GM12878 (cell line): ENCODE results near the gene PHC1.

Source experiments
- ATF7 ChIP-seq: fragments of 450-650 bp; IDR thresholded peaks from 2 replicates; pipeline ENCODE4 v1.6.1; 2016; ENCODE audit warnings: low read depth, mild to moderate bottlenecking
- CREM ChIP-seq: IDR thresholded peaks from 2 replicates; pipeline ENCODE4 v1.6.1; 2014; ENCODE audit warnings: antibody characterized with exemption, low read depth
- DPF2 ChIP-seq: fragments of 450-650 bp; IDR thresholded peaks from 2 replicates; pipeline ENCODE4 v1.6.1; 2017; ENCODE audit warnings: mild to moderate bottlenecking
- EP300 ChIP-seq, 2 experiments: fragments of 150-350 bp in 1 of 2; IDR thresholded peaks; 2 replicates each; pipeline ENCODE4 v1.6.1; 2011 to 2012; ENCODE audit warnings: low read depth in 2 of 2, low read length in 2 of 2, borderline replicate concordance in 1 of 2, improper control_type of control experiment in 1 of 2, inconsistent platforms in 1 of 2; ENCODE audit not compliant: control insufficient read depth in 1 of 2
- POLR2A ChIP-seq: IDR thresholded peaks from 2 replicates; pipeline ENCODE4 v1.6.1; 2011; ENCODE audit warnings: low read depth, mild to moderate bottlenecking, low read length
- POU2F2 ChIP-seq: IDR thresholded peaks from 3 replicates; pipeline ENCODE4 v1.6.1; 2011; ENCODE audit warnings: low read depth, mild to moderate bottlenecking, low read length, borderline replicate concordance
- RFX5 ChIP-seq: IDR thresholded peaks from 2 replicates; pipeline ENCODE4 v1.6.1; 2011; ENCODE audit warnings: low read depth, low read length, improper control_type of control experiment
- SP1 ChIP-seq: IDR thresholded peaks from one replicate; pipeline ENCODE4 v1.6.1; 2011; ENCODE audit warnings: low read depth, low read length
- SUZ12 ChIP-seq: fragments of 200-600 bp; sonication (generic); IDR thresholded peaks from one replicate; pipeline ENCODE4 v1.6.1; 2018; ENCODE audit warnings: antibody characterized with exemption, mild to moderate bottlenecking; ENCODE audit not compliant: unreplicated experiment
- TF ChIP-seq, protein P1 (sequence below): IDR thresholded peaks from 2 replicates; pipeline ENCODE4 v1.6.1; 2011; ENCODE audit warnings: borderline replicate concordance, low read depth, mild to moderate bottlenecking, moderate library complexity, mixed read lengths, low read length; ENCODE audit not compliant: insufficient read depth; ENCODE audit errors: extremely low read length
- TF ChIP-seq, protein P2 (sequence below): IDR thresholded peaks from 2 replicates; pipeline ENCODE4 v1.6.1; 2012; ENCODE audit warnings: mild to moderate bottlenecking, low read depth, low read length
- TF ChIP-seq, protein P3 (sequence below), 3 experiments: IDR thresholded peaks in 2 of 3; conservative IDR thresholded peaks in 1 of 3; 2 replicates each; pipeline ENCODE4 v1.5.1; 2011; ENCODE audit warnings: low read depth in 3 of 3, low read length in 3 of 3, mild to moderate bottlenecking in 3 of 3, control low read depth in 2 of 3, moderate library complexity in 2 of 3, inconsistent platforms in 1 of 3, mixed read lengths in 1 of 3; ENCODE audit not compliant: control insufficient read depth in 2 of 3, insufficient read depth in 1 of 3; ENCODE audit errors: extremely low read depth in 1 of 3
- TF ChIP-seq, protein P4 (sequence below): fragments of 450-650 bp; IDR thresholded peaks from 2 replicates; pipeline ENCODE4 v1.6.1; 2017; ENCODE audit warnings: borderline replicate concordance
- TF ChIP-seq, protein P5 (sequence below): fragments of 450-650 bp; IDR thresholded peaks from 2 replicates; pipeline ENCODE4 v1.6.1; 2016; ENCODE audit warnings: mild to moderate bottlenecking

DNA sequence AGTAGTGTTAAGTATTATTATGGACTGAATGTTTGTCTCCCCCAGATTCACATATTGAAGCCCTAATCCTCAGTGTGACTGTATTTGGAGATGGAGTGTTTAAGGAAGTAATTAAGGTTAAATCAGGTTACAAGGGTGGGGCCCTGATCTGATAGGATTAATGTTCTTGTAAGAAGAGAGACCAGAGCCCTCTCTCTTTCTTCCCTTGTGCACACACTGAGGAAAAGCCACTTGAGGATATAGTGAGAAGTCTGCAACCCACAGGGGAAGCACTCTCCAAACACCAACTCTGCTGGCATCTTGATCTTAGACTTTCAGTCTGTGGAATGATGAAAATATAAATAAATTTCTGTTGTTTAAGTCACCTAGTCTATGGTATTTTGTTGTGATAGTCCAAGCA, 72.9 kb downstream of the PHC1 start:
- TF ChIP-seq CREM (no peak), POLR2A (no peak), SP1 (no peak), RFX5 (no peak), DPF2 (no peak), POU2F2 (no peak), EP300 (IDR thresholded peaks at IDR 0.05; ENCODE audit: borderline replicate concordance in 1 of 2, control insufficient read depth in 1 of 2, low read depth in 2 of 2, low read length in 2 of 2) (no peak), SUZ12 (no peak), ATF7 (no peak)
- TF ChIP-seq, protein P1, sequence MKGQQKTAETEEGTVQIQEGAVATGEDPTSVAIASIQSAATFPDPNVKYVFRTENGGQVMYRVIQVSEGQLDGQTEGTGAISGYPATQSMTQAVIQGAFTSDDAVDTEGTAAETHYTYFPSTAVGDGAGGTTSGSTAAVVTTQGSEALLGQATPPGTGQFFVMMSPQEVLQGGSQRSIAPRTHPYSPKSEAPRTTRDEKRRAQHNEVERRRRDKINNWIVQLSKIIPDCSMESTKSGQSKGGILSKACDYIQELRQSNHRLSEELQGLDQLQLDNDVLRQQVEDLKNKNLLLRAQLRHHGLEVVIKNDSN = no peak
- TF ChIP-seq, protein P2, sequence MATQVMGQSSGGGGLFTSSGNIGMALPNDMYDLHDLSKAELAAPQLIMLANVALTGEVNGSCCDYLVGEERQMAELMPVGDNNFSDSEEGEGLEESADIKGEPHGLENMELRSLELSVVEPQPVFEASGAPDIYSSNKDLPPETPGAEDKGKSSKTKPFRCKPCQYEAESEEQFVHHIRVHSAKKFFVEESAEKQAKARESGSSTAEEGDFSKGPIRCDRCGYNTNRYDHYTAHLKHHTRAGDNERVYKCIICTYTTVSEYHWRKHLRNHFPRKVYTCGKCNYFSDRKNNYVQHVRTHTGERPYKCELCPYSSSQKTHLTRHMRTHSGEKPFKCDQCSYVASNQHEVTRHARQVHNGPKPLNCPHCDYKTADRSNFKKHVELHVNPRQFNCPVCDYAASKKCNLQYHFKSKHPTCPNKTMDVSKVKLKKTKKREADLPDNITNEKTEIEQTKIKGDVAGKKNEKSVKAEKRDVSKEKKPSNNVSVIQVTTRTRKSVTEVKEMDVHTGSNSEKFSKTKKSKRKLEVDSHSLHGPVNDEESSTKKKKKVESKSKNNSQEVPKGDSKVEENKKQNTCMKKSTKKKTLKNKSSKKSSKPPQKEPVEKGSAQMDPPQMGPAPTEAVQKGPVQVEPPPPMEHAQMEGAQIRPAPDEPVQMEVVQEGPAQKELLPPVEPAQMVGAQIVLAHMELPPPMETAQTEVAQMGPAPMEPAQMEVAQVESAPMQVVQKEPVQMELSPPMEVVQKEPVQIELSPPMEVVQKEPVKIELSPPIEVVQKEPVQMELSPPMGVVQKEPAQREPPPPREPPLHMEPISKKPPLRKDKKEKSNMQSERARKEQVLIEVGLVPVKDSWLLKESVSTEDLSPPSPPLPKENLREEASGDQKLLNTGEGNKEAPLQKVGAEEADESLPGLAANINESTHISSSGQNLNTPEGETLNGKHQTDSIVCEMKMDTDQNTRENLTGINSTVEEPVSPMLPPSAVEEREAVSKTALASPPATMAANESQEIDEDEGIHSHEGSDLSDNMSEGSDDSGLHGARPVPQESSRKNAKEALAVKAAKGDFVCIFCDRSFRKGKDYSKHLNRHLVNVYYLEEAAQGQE = no peak
- TF ChIP-seq, protein P3, sequence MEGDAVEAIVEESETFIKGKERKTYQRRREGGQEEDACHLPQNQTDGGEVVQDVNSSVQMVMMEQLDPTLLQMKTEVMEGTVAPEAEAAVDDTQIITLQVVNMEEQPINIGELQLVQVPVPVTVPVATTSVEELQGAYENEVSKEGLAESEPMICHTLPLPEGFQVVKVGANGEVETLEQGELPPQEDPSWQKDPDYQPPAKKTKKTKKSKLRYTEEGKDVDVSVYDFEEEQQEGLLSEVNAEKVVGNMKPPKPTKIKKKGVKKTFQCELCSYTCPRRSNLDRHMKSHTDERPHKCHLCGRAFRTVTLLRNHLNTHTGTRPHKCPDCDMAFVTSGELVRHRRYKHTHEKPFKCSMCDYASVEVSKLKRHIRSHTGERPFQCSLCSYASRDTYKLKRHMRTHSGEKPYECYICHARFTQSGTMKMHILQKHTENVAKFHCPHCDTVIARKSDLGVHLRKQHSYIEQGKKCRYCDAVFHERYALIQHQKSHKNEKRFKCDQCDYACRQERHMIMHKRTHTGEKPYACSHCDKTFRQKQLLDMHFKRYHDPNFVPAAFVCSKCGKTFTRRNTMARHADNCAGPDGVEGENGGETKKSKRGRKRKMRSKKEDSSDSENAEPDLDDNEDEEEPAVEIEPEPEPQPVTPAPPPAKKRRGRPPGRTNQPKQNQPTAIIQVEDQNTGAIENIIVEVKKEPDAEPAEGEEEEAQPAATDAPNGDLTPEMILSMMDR (IDR thresholded peaks at IDR 0.05 in 2 of 3, conservative IDR thresholded peaks at IDR 0.05 in 1 of 3; ENCODE audit: control insufficient read depth in 2 of 3, extremely low read depth in 1 of 3, insufficient read depth in 1 of 3, low read depth in 3 of 3, low read length in 3 of 3) = no peak
- TF ChIP-seq, protein P4, sequence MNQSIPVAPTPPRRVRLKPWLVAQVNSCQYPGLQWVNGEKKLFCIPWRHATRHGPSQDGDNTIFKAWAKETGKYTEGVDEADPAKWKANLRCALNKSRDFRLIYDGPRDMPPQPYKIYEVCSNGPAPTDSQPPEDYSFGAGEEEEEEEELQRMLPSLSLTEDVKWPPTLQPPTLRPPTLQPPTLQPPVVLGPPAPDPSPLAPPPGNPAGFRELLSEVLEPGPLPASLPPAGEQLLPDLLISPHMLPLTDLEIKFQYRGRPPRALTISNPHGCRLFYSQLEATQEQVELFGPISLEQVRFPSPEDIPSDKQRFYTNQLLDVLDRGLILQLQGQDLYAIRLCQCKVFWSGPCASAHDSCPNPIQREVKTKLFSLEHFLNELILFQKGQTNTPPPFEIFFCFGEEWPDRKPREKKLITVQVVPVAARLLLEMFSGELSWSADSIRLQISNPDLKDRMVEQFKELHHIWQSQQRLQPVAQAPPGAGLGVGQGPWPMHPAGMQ = no peak
- TF ChIP-seq, protein P5, sequence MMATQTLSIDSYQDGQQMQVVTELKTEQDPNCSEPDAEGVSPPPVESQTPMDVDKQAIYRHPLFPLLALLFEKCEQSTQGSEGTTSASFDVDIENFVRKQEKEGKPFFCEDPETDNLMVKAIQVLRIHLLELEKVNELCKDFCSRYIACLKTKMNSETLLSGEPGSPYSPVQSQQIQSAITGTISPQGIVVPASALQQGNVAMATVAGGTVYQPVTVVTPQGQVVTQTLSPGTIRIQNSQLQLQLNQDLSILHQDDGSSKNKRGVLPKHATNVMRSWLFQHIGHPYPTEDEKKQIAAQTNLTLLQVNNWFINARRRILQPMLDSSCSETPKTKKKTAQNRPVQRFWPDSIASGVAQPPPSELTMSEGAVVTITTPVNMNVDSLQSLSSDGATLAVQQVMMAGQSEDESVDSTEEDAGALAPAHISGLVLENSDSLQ = no peak
